Activated CD8-positive, alpha-beta memory T cell treated with anti-CD3 and anti-CD28 coated beads, Interleukin-2, amount 10 ng/mL, durations not matched to agents 7 days and 5 days (primary cell): ENCODE measurements around the gene IRF2BP2. TPM values are rescaled to one million over a fixed set of nuclear protein-coding genes. Genes with fewer than 3 reads are reported as not detected.
A peak's percentile ranks its signal among the peaks of the same experiment; 100 is the strongest.

Experiments used
- ATAC-seq: fragments of 150-1000 bp; cut with Tn5 transposase; one replicate; pipeline ENCODE4 v1.10.0; 2021; ENCODE audit warnings: moderate library complexity
- CTCF ChIA-PET: fragments of 350-600 bp; sonication (Branson Sonifier 250); formaldehyde crosslinking; loops from one replicate; lab custom pipeline; 2021; ENCODE audit warnings: antibody characterized with exemption; lab: Charles Lee
- DNase-seq: peaks from one replicate; pipeline ENCODE4 v3.0.0-alpha.2; 2020
- H3K27ac Mint-ChIP-seq: one replicate; pipeline ENCODE4 v1.8.0; 2021; ENCODE audit warnings: mild to moderate bottlenecking, mixed read lengths
- H3K27me3 Mint-ChIP-seq: one replicate; pipeline ENCODE4 v1.8.0; 2021; ENCODE audit warnings: mixed read lengths
- H3K36me3 Mint-ChIP-seq: one replicate; pipeline ENCODE4 v1.8.0; 2021; ENCODE audit warnings: mild to moderate bottlenecking, mixed read lengths
- H3K4me1 Mint-ChIP-seq: one replicate; pipeline ENCODE4 v1.8.0; 2021; ENCODE audit warnings: mixed read lengths
- H3K4me3 Mint-ChIP-seq: one replicate; pipeline ENCODE4 v1.8.0; 2021; ENCODE audit warnings: mild to moderate bottlenecking, moderate library complexity, mixed read lengths
- H3K9me3 Mint-ChIP-seq: one replicate; pipeline ENCODE4 v1.8.0; 2022; ENCODE audit warnings: low read depth, mixed read lengths
- total RNA-seq, 2 experiments: library from RNA; stranded (reverse); gene quantifications; one replicate each; pipeline ENCODE4 v1.2.3, GENCODE V29; 2021

Gene IRF2BP2
- total RNA-seq, 2 experiments from 2014 or later = 81.1 to 103 TPM

- H3K4me1 Mint-ChIP-seq = peaks cover 34% of the 10 kb centered on the region
- ATAC-seq = no peak
- no peak overlapping the region for H3K27ac Mint-ChIP-seq
- DNase-seq = no peak
- no peak overlapping the region for H3K4me3 Mint-ChIP-seq
- H3K36me3 Mint-ChIP-seq = peaks cover 3% of the 10 kb centered on the region
- H3K9me3 Mint-ChIP-seq = no peaks in the 10 kb centered on the region
- no peaks in the 10 kb centered on the region for H3K27me3 Mint-ChIP-seq
- CTCF ChIA-PET = interaction anchor here (0.9 to 6.1 kb wide), 4 partner anchors 14 to 475 kb away, joined by 3 to 41 read pairs (median 6); no protein-coding TSS in a partner anchor
Measured at GRCh38 chr1:234614081-234614489, 4.1 kb upstream of the IRF2BP2 start.

DNA sequence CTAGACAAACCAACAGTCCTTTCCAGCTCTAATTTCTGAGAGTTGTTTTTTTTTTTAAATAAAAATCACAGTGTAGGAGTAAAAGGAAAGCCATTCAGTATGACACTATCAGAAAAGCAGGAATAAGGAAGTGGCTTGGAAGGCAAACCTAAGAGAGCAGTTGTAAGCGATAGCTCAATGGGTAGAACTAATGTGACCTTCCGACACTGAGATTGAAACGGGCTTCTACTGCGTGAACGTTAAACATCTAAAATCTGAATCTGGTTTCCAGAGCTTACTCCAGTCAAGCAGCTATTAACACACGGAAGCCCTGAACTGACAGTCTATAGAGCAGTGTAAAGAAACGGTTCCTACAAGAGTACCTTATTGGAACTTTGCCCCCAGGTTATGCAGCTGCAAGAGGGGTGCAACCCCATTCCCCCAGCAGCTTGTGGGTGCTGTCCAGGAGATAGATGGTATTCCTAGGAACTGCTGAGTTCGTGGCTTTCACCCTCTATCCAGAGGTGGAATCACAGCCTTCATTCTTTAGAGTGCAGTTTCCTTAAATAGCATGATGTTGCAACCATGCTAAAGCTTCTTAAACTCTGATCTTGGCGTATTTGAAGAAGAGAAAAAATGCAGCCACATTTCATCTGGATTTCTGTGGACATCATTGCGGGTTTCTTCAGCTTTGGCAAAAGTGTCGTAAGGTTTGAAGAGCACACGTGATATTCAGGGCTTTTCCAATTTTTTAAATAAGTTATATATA, 3.3 kb upstream of the IRF2BP2 start:
- peaks cover 4% of the 10 kb centered on the region for H3K36me3 Mint-ChIP-seq
- peaks cover 34% of the 10 kb centered on the region for H3K4me1 Mint-ChIP-seq
- H3K27me3 Mint-ChIP-seq = no peaks in the 10 kb centered on the region
- no peak overlapping the region for H3K4me3 Mint-ChIP-seq
- H3K9me3 Mint-ChIP-seq = no peaks in the 10 kb centered on the region
- no peak for DNase-seq
- CTCF ChIA-PET = interaction anchor here (1.1 to 6.1 kb wide), 11 partner anchors 9 to 482 kb away, joined by 3 to 41 read pairs (median 6); no protein-coding TSS in a partner anchor
- H3K27ac Mint-ChIP-seq = peak overlapping the region; percentile 99
- ATAC-seq = no peak

- CTCF ChIA-PET = interaction anchor here (0.7 to 6.1 kb wide), 21 partner anchors 9 to 492 kb away, joined by 3 to 41 read pairs (median 4); no protein-coding TSS in a partner anchor
- Mint-ChIP-seq H3K4me3 (peak overlapping the region; percentile 93), H3K27me3 (no peaks in the 10 kb centered on the region), H3K36me3 (peaks cover 11% of the 10 kb centered on the region), H3K4me1 (peaks cover 34% of the 10 kb centered on the region), H3K9me3 (no peaks in the 10 kb centered on the region), H3K27ac (peak overlapping the region; percentile 99)
- ATAC-seq = peak; percentile 3
- DNase-seq = peak; percentile 78
Measured at GRCh38 chr1:234612352-234613127, 2.6 kb upstream of the IRF2BP2 start.

- ATAC-seq (no peak), DNase-seq (peak; percentile 48)
- Mint-ChIP-seq H3K9me3 (no peaks in the 10 kb centered on the region), H3K36me3 (peaks cover 18% of the 10 kb centered on the region), H3K27me3 (no peaks in the 10 kb centered on the region), H3K4me3 (peak overlapping the region; percentile 93), H3K27ac (peak overlapping the region; percentile 99), H3K4me1 (peaks cover 39% of the 10 kb centered on the region)
- CTCF ChIA-PET = interaction anchor here (0.6 to 6.1 kb wide), 21 partner anchors 8 to 493 kb away, joined by 3 to 41 read pairs (median 4); no protein-coding TSS in a partner anchor
Measured at GRCh38 chr1:234611847-234612351, 1.9 kb upstream of the IRF2BP2 start.

DNA sequence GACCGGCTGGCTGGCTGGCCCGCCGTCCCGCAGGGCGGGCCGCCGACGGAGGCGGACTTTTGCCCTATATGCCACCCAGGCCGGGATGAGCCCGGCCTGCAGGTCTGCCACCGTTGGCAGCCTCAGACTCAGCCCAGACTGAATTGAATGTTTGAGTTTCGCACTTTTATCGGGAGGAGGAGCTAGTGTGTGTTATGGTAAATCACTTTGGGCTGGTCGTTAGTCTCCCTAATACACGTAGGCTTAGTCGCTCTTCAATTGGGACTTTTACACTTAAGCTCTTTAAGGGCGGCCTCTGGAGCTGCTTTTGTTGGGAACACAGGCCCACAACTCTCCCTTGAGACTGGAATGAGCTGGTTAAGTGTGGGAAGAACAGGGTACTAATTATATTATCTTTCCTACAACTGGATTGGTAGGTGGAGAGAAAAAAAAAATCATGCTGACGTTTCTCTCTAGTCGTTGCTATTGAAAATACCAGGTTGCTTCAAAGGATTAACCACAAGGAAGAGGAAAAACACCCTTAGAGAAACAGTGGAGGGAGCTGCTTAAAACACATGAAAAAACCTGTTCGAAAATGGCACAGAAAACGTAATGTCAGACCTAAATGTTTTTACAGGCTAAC, 1.4 kb upstream of the IRF2BP2 start:
- Mint-ChIP-seq H3K36me3 (peaks cover 22% of the 10 kb centered on the region), H3K4me3 (peak overlapping the region; percentile 93), H3K27ac (peak overlapping the region; percentile 99), H3K9me3 (no peaks in the 10 kb centered on the region), H3K27me3 (no peaks in the 10 kb centered on the region), H3K4me1 (peaks cover 37% of the 10 kb centered on the region)
- ATAC-seq (peak; percentile 56), DNase-seq (peak; percentile 84)
- CTCF ChIA-PET = interaction anchor here (0.6 to 6.1 kb wide), 14 partner anchors 11 to 473 kb away, joined by 3 to 41 read pairs (median 5); no protein-coding TSS in a partner anchor

GRCh38 chr1:234610666-234611224, 767 bp upstream of the IRF2BP2 start:
- Mint-ChIP-seq H3K9me3 (no peaks in the 10 kb centered on the region), H3K36me3 (peaks cover 28% of the 10 kb centered on the region), H3K27ac (peak overlapping the region; percentile 96), H3K4me1 (peaks cover 43% of the 10 kb centered on the region), H3K27me3 (no peaks in the 10 kb centered on the region), H3K4me3 (peak overlapping the region; percentile 93)
- peak; percentile 60 for ATAC-seq
- CTCF ChIA-PET = interaction anchor here (1.1 to 6.1 kb wide), 9 partner anchors 11 to 473 kb away, joined by 3 to 41 read pairs (median 8); no protein-coding TSS in a partner anchor
- DNase-seq = peak; percentile 94

- H3K27me3 Mint-ChIP-seq = no peaks in the 10 kb centered on the region
- no peak overlapping the region for H3K27ac Mint-ChIP-seq
- peaks cover 38% of the 10 kb centered on the region for H3K36me3 Mint-ChIP-seq
- H3K4me3 Mint-ChIP-seq = peak overlapping the region; percentile 93
- H3K4me1 Mint-ChIP-seq = peaks cover 50% of the 10 kb centered on the region
- ATAC-seq (no peak), DNase-seq (no peak)
- H3K9me3 Mint-ChIP-seq = no peaks in the 10 kb centered on the region
- CTCF ChIA-PET = interaction anchor here (0.9 to 6.1 kb wide), 4 partner anchors 10 to 474 kb away, joined by 3 to 41 read pairs (median 10); no protein-coding TSS in a partner anchor
Measured at GRCh38 chr1:234609691-234610042, 311 bp downstream of the IRF2BP2 start.

GRCh38 chr1:234608911-234609690, 877 bp downstream of the IRF2BP2 start:
- DNase-seq (peak; percentile 82), ATAC-seq (no peak)
- peaks cover 40% of the 10 kb centered on the region for H3K36me3 Mint-ChIP-seq
- H3K4me1 Mint-ChIP-seq = peaks cover 51% of the 10 kb centered on the region
- CTCF ChIA-PET = interaction anchor here (0.9 to 6.1 kb wide), 6 partner anchors 9 to 475 kb away, joined by 3 to 41 read pairs (median 4); no protein-coding TSS in a partner anchor
- H3K9me3 Mint-ChIP-seq = no peaks in the 10 kb centered on the region
- H3K4me3 Mint-ChIP-seq = peak overlapping the region; percentile 71
- no peaks in the 10 kb centered on the region for H3K27me3 Mint-ChIP-seq
- H3K27ac Mint-ChIP-seq = peak overlapping the region; percentile 86

DNA sequence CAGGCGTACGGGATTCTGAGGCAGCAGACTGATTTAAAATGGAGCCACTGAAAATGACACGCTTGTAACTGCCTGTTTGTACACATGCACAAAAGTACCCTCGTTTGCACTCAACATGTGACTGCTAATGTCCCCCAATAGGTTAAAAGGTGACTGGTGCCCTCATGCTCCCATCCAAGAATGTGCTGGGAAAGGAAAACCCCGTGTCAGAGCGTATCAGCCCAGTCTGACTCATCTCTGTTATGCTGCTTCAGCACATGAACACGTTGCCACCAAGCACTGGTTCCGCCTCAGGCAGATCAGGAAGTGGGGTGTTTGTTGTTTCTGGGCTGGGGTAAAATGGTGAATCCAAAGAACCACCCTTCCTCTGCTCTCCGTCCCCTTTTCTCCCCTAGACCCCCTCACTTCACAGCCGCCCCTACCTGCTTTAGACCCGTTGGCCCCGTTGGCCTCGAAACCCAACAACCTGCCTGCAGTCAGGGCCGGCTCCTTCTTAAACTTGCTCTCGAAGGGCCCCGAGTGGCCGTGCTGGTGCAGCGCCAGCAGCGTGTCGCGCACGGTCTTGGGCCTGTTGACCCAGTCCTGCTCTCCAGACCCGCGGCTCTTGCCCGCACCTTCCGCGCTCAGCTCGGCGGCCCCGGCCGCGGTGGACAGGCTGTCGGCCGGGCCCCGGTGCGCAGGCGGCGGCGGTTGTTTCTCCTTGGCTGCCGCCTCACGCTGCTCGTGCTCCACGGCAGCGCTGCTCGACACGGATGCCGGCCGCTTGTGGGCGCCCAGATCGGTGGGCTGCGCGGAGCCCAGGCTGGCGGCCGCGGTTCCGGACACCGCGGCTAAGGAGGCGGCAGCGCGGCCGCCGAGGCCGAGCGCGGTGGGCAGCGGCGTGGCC, 1.7 kb downstream of the IRF2BP2 start:
- peak overlapping the region; percentile 83 for H3K4me3 Mint-ChIP-seq
- no peaks in the 10 kb centered on the region for H3K9me3 Mint-ChIP-seq
- no peaks in the 10 kb centered on the region for H3K27me3 Mint-ChIP-seq
- peaks cover 51% of the 10 kb centered on the region for H3K4me1 Mint-ChIP-seq
- peak; percentile 54 for ATAC-seq
- peak overlapping the region; percentile 98 for H3K27ac Mint-ChIP-seq
- peak; percentile 91 for DNase-seq
- H3K36me3 Mint-ChIP-seq = peaks cover 44% of the 10 kb centered on the region
- CTCF ChIA-PET = interaction anchor here (1.1 to 6.1 kb wide), 3 partner anchors 8 to 474 kb away, joined by 4 to 41 read pairs (median 4); no protein-coding TSS in a partner anchor

DNA sequence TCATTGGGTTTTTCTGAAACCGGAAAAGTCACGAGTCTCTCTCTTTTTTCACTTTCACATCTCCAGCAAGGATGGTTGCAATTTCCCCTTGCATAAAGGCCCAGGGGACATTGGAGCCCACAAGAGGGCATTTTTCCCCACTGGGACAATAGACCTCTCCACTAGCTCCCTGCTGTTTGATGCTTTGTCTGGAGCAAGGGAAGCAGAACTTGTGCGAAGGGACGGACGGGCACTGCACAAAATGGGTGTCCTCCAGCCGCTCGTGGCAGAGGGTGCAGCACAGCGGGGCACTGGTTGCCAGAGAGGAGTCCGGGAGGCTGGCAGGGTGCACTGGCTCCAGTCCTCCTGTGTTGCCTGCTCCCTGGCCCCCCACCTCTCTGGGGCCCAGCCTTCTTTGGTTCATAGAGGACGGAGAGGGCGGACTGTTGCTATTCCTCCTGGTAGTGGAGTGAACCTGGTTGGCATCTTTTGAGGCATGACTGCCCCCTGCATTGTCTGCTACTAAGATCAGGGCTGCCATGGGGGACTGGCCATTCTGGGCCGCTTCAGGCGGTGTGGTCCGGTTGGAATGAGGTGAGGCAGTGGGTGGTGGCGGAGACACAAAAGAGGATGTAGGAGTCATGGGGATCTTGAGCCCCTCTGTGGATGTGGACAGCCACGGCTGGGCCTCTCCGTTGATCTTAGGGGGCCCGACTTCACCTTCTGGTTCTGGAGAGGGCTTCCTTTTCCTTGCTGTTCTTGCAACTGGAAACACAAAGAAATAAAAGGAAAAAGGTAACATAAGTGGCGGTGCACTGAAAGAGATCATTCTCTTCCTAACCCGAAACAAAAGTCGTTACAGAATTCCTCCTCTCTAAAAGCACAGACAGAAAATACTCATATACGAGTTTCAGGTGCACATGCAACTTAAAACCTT, 2.6 kb downstream of the IRF2BP2 start:
- peak overlapping the region; percentile 98 for H3K27ac Mint-ChIP-seq
- H3K36me3 Mint-ChIP-seq = peaks cover 51% of the 10 kb centered on the region
- CTCF ChIA-PET = interaction anchor here (0.7 to 1.0 kb wide), 2 partner anchors 62 to 118 kb away, joined by 3 to 4 read pairs; no protein-coding TSS in a partner anchor

More for the DNA sequence above, 2.6 kb downstream of the IRF2BP2 start:
- H3K9me3 Mint-ChIP-seq = no peaks in the 10 kb centered on the region
- DNase-seq (peak; percentile 56), ATAC-seq (no peak)
- H3K4me3 Mint-ChIP-seq = peak overlapping the region; percentile 83
- no peaks in the 10 kb centered on the region for H3K27me3 Mint-ChIP-seq
- H3K4me1 Mint-ChIP-seq = peaks cover 49% of the 10 kb centered on the region
